Prostate gland (tissue), 2 donors: ENCODE results near the gene GDPGP1.

Experiments used
- CTCF ChIP-seq, 4 experiments: fragments of 200-600 bp in 2 of 4; fragments of 450-650 bp in 2 of 4; sonication (generic) in 2 of 4; IDR thresholded peaks; 1 replicate in 3 of 4; 2 replicates in 1 of 4; pipeline ENCODE4 v1.5.1; 2016 to 2019; ENCODE audit warnings: antibody characterized with exemption in 4 of 4, mild to moderate bottlenecking in 2 of 4, moderate library complexity in 2 of 4
- POLR2AphosphoS5 ChIP-seq: sonication (generic); formaldehyde crosslinking; IDR thresholded peaks from one replicate; pipeline ENCODE4 v1.6.1; 2017; ENCODE audit warnings: antibody characterized with exemption

- no peak for TF ChIP-seq CTCF (IDR thresholded peaks at IDR 0.05)
- no peak for TF ChIP-seq POLR2AphosphoS5
These were observed 57.8 kb downstream of the GDPGP1 start for GRCh38 chr15:90291679-90292356.
